Caco-2 (cell line): ENCODE results near the gene PGC. TPM values are rescaled to one million over a fixed set of nuclear protein-coding genes. Genes with fewer than 3 reads are reported as not detected.

Experiments
- BruUV-seq: library from RNA; stranded (reverse); fragments of 400-500 nt; replicated peaks from 2 replicates; lab custom pipeline; 2021; lab: Mats Ljungman, UMichigan
- CTCF ChIA-PET: fragments of 300-600 bp; sonication (Branson Sonifier 250); formaldehyde crosslinking; loops from one replicate; lab custom pipeline; 2022; ENCODE audit warnings: antibody characterized with exemption; lab: Charles Lee
- POLR2A ChIA-PET: fragments of 300-600 bp; sonication (Branson Sonifier 250); formaldehyde crosslinking; loops from one replicate; lab custom pipeline; 2022; ENCODE audit warnings: antibody characterized with exemption; lab: Charles Lee
- DNase-seq, 2 experiments: peaks; one replicate each; pipeline versions ENCODE4 v3.0.0 to v3.0.0-alpha.2; 2020 to 2022
- H3K27me3 ChIP-seq: replicated peaks from 2 replicates; pipeline ENCODE4 v1.6.0; 2011; ENCODE audit warnings: low read length; ENCODE audit not compliant: control insufficient read depth, insufficient read depth
- H3K36me3 ChIP-seq: 2 replicates; pipeline ENCODE4 v1.5.1; 2011; ENCODE audit warnings: low read length; ENCODE audit not compliant: control insufficient read depth, insufficient read depth
- H3K4me1 ChIP-seq: fragments of 250-450 bp; sonication (Bioruptor Pico); 2 replicates; pipeline ENCODE4 v1.5.1; 2020; ENCODE audit warnings: mild to moderate bottlenecking
- H3K4me3 ChIP-seq: 2 replicates; pipeline ENCODE4 v1.5.1; 2011; ENCODE audit warnings: low read depth, mild to moderate bottlenecking, control low read depth, low read length
- H3K9me3 ChIP-seq: fragments of 250-450 bp; sonication (Bioruptor Pico); 2 replicates; pipeline ENCODE4 v1.5.1; 2020; ENCODE audit warnings: mild to moderate bottlenecking, moderate library complexity
- H3K27ac Mint-ChIP-seq: one replicate; pipeline ENCODE4 v1.8.0; 2022; ENCODE audit warnings: mixed read lengths; ENCODE audit not compliant: unreplicated experiment
- H3K27me3 Mint-ChIP-seq: one replicate; pipeline ENCODE4 v1.8.0; 2022; ENCODE audit warnings: mixed read lengths; ENCODE audit not compliant: insufficient read depth, unreplicated experiment
- H3K36me3 Mint-ChIP-seq: one replicate; pipeline ENCODE4 v1.8.0; 2022; ENCODE audit warnings: mild to moderate bottlenecking, mixed read lengths; ENCODE audit not compliant: insufficient read depth, unreplicated experiment
- H3K4me1 Mint-ChIP-seq: one replicate; pipeline ENCODE4 v1.8.0; 2022; ENCODE audit warnings: low read depth, mixed read lengths; ENCODE audit not compliant: unreplicated experiment
- H3K4me3 Mint-ChIP-seq: one replicate; pipeline ENCODE4 v1.8.0; 2022; ENCODE audit warnings: mild to moderate bottlenecking, moderate library complexity, mixed read lengths; ENCODE audit not compliant: unreplicated experiment
- H3K9me3 Mint-ChIP-seq: one replicate; pipeline ENCODE4 v1.8.0; 2022; ENCODE audit warnings: mixed read lengths; ENCODE audit not compliant: unreplicated experiment
- intact Hi-C: fragments of 100-400 bp; cut with micrococcal nuclease; formaldehyde crosslinking; loops from one replicate; pipeline ENCODE4 v1.10.0; 2022; ENCODE audit not compliant: unreplicated experiment
- total RNA-seq: library from RNA; stranded (reverse); gene quantifications from 2 replicates; pipeline ENCODE4 v1.2.3, GENCODE V29; 2022
- TF ChIP-seq, protein P1 (sequence below), 2 experiments: fragments of 200-600 bp in 1 of 2; IDR thresholded peaks; 1 replicate in 1 of 2; 2 replicates in 1 of 2; pipeline versions ENCODE4 v1.5.1 to v1.8.0; 2011 to 2022; ENCODE audit warnings: antibody characterized with exemption in 1 of 2, control low read depth in 1 of 2, inconsistent platforms in 1 of 2, low read depth in 1 of 2, low read length in 1 of 2, mild to moderate bottlenecking in 1 of 2, moderate library complexity in 1 of 2; ENCODE audit not compliant: insufficient read depth in 1 of 2, severe bottlenecking in 1 of 2, unreplicated experiment in 1 of 2

The PGC gene
- total RNA-seq, 1 experiment from 2014 or later = 12.2 TPM

DNA sequence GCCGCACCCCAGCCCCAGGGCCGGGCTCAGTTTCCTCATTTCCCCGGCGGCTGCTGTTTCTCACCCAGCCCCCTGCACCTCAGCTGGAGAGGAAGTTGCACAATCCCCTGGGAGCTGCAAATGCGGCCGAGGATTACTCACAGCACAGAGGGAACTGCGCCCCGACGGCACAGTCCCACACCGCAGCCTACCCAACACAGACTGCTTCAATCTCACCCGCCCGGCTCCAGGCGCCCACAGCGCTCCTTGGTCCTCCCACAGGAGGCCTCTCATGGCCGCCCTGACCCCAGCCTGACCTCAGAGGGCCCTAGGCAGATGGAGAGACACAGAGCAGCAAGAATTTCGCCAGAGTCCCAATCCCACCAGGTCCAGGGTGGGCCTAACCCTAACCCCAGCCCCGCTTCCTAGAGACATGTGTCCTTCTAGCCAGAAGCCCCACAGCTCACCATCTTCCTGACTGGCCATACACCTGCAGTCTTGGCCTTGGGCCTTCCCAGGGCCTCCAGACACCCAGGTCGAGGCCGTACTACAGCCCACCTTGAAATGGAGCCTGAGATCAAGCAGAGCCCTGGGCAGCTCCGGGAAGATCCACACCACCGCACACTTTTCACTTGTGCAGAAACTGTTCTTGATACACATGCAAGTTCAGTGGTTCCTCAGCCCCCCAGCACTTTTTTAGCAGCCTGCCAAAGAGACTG, 23.5 kb downstream of the PGC start:
- H3K9me3 ChIP-seq = no peaks in the 10 kb centered on the region
- H3K9me3 Mint-ChIP-seq = no peaks in the 10 kb centered on the region
- no peaks in the 10 kb centered on the region for H3K36me3 Mint-ChIP-seq
- ChIA-PET CTCF (interaction anchor here (1.1 kb wide), 1 partner anchor 40 kb away, joined by 3 read pairs; no protein-coding TSS in a partner anchor), POLR2A (no interaction called here)
- H3K4me1 Mint-ChIP-seq = peaks cover 11% of the 10 kb centered on the region
- H3K27ac Mint-ChIP-seq = peak overlapping the region; percentile 13
- no peak for DNase-seq
- no peaks in the 10 kb centered on the region for H3K27me3 Mint-ChIP-seq
- no TSS peak for BruUV-seq
- no peaks in the 10 kb centered on the region for H3K36me3 ChIP-seq
- TF ChIP-seq, protein P1, sequence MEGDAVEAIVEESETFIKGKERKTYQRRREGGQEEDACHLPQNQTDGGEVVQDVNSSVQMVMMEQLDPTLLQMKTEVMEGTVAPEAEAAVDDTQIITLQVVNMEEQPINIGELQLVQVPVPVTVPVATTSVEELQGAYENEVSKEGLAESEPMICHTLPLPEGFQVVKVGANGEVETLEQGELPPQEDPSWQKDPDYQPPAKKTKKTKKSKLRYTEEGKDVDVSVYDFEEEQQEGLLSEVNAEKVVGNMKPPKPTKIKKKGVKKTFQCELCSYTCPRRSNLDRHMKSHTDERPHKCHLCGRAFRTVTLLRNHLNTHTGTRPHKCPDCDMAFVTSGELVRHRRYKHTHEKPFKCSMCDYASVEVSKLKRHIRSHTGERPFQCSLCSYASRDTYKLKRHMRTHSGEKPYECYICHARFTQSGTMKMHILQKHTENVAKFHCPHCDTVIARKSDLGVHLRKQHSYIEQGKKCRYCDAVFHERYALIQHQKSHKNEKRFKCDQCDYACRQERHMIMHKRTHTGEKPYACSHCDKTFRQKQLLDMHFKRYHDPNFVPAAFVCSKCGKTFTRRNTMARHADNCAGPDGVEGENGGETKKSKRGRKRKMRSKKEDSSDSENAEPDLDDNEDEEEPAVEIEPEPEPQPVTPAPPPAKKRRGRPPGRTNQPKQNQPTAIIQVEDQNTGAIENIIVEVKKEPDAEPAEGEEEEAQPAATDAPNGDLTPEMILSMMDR (IDR thresholded peaks at IDR 0.05; ENCODE audit: insufficient read depth in 1 of 2, low read depth in 1 of 2, low read length in 1 of 2, severe bottlenecking in 1 of 2, unreplicated experiment in 1 of 2) = no peak
- intact Hi-C loops = no loop called here
- H3K27me3 ChIP-seq = no peaks in the 10 kb centered on the region
- H3K4me3 ChIP-seq = no peak overlapping the region
- no peak overlapping the region for H3K4me3 Mint-ChIP-seq
- H3K4me1 ChIP-seq = peaks cover 23% of the 10 kb centered on the region

DNA sequence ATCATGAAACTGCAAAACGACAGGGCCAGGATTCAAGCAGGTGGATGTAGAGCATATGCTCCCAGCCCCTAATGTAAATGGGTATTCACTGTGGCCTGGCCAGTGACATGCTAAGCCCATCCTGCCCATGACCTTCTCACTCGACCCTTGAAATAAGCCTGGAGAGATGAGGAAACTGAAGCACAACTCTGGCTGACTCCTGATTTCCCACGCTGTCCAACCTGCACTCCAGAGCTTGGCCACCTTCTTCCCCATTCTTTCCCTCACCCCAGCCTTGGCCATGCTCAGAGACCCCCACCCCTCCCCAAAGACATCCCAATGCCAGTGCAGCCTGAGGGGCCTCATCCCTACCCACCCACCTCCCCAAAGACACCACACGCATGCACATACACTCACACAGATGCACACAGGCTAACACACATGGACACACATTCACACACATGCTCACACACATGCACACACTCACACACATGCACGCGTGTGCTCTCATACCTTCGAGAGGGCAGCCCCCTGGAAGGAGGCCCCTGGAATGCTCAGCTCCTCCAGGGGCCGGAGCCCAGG, 24.1 kb downstream of the PGC start:
- no peaks in the 10 kb centered on the region for H3K9me3 Mint-ChIP-seq
- no peak overlapping the region for H3K4me3 ChIP-seq
- H3K27me3 ChIP-seq = no peaks in the 10 kb centered on the region
- no peaks in the 10 kb centered on the region for H3K9me3 ChIP-seq
- no peaks in the 10 kb centered on the region for H3K36me3 Mint-ChIP-seq
- H3K36me3 ChIP-seq = no peaks in the 10 kb centered on the region
- peaks cover 23% of the 10 kb centered on the region for H3K4me1 ChIP-seq
- H3K27ac Mint-ChIP-seq = peak overlapping the region; percentile 13
- peaks cover 11% of the 10 kb centered on the region for H3K4me1 Mint-ChIP-seq
- no peak for DNase-seq
- H3K4me3 Mint-ChIP-seq = no peak overlapping the region
- BruUV-seq = no TSS peak
- CTCF ChIA-PET = interaction anchor here (1.1 kb wide), 1 partner anchor 40 kb away, joined by 3 read pairs; no protein-coding TSS in a partner anchor
- TF ChIP-seq, protein P1 (IDR thresholded peaks at IDR 0.05; ENCODE audit: insufficient read depth in 1 of 2, low read depth in 1 of 2, low read length in 1 of 2, severe bottlenecking in 1 of 2, unreplicated experiment in 1 of 2) = no peak
- POLR2A ChIA-PET = no interaction called here
- H3K27me3 Mint-ChIP-seq = no peaks in the 10 kb centered on the region
- intact Hi-C loops = no loop called here

DNA sequence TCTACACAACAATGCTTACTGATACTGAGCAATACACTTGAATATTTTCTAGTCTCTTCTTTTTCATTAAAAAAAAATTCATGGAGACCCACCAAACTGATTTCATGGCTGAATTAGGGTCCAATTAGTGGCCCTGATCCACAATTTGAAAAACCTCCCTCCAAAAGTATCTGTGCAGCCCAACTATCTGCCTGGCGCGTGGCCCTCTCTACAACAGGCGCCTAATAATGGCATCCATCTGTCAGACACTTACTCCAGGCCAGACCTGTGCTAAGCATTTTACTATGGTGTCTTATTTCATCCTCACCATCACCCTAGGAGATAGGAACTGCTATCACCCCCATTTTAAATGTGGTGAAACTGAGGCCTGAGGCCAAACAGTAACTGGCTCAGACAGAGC, 25.8 kb downstream of the PGC start:
- Histone ChIP-seq H3K36me3 (no peaks in the 10 kb centered on the region), H3K4me3 (no peak overlapping the region), H3K27me3 (no peaks in the 10 kb centered on the region), H3K9me3 (no peaks in the 10 kb centered on the region), H3K4me1 (peaks cover 23% of the 10 kb centered on the region)
- no peaks in the 10 kb centered on the region for H3K36me3 Mint-ChIP-seq
- H3K4me3 Mint-ChIP-seq = no peak overlapping the region
- POLR2A ChIA-PET = no interaction called here
- H3K9me3 Mint-ChIP-seq = no peaks in the 10 kb centered on the region
- DNase-seq = no peak
- no TSS peak for BruUV-seq
- TF ChIP-seq, protein P1 (IDR thresholded peaks at IDR 0.05; ENCODE audit: insufficient read depth in 1 of 2, low read depth in 1 of 2, low read length in 1 of 2, severe bottlenecking in 1 of 2, unreplicated experiment in 1 of 2) = no peak
- H3K27ac Mint-ChIP-seq = no peak overlapping the region
- H3K4me1 Mint-ChIP-seq = peaks cover 11% of the 10 kb centered on the region
- no peaks in the 10 kb centered on the region for H3K27me3 Mint-ChIP-seq
- CTCF ChIA-PET = no interaction called here
- intact Hi-C loops = no loop called here
